Urothelium cell line (cell line): ENCODE data around the gene STX8.
"Not testable (repeated sequence)": the region's sequence is repeated elsewhere in the genome, so short reads cannot be mapped to it uniquely, and the experiment has no call there.

Experiments used
- DNase-seq: peaks from one replicate; pipeline ENCODE4 v3.0.0; 2011; ENCODE audit warnings: low spot score, mixed read lengths
- FAIRE-seq: peaks from 2 replicates; lab custom pipeline; 2011; peaks lifted over from hg19 to GRCh38; lab: Jason Lieb, UNC

STX8 gene

DNA sequence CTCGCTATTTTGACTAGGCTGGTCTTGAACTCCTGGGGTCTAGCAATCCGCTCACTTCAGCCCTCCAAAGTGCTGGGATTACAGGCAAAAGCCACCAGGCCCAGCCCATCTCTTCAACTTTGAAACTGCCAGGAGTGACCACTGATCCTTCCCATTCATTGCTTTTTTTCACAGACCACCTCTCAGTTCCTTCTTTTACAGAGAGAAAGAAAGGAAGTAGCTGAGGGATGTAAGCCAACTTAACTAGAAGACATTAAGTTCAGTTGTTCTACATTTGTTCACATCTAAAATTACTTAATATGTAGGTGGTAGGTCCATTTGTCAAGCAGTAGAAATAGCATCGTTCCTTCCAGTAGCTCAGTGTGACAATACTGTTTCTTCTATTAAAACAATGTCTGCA, 219.8 kb downstream of the STX8 start:
- no peak for DNase-seq

GRCh38 chr17:9355231-9355630, 220.4 kb downstream of the STX8 start:
- not testable (repeated sequence) for FAIRE-seq, DNase-seq

More for the DNA sequence above, 219.8 kb downstream of the STX8 start:
- FAIRE-seq = no peak

DNA sequence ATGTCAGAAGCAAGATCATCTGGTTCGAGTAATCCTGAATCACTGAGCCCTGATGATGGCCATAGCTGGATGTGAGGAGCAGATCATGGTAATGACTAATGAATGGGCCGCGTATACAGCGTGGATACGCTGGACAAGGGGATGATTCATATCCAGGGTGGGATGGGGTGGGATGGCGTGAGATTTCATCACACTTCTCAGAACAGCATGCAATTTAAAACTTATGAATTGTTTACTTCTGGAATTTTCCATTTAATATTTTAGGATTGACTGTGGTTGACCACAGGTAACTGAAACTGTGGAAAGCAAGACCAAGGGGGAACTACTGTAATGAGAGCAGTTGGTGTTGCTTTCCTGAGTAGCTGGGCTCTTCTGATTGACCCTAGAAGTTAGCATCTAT, 225.5 kb downstream of the STX8 start:
- FAIRE-seq = no peak
- DNase-seq = peak; percentile 47

DNA sequence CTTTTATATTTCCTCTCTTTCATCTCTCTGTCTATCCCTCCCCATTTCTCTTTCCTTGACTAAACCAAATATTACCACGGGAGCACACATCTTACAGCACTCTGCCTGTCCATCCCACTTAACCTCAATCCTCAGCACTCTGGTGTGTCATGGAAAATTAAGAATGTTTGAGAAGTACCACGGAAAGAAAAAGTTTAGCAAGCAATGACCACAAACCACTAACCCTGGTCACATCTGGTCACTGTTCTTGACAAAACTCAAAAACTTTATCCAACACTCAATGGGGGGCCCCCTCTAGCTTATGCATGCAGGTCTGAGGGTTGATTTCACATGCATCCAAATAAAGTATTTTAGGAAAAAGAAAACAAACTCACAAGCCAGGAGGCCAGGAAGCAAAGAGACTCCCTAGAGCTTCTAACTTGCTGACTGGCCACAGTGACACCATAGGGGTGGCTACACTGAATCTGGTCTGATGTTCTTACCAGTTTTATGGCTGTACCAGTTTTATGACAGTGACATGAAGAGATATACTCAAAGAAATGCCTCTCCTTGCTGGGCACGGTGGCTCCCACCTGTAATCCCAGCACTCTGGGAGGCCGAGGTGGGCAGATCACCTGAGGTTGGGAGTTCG, 229.2 kb downstream of the STX8 start:
- DNase-seq (no peak), FAIRE-seq (no peak)

- FAIRE-seq (no peak), DNase-seq (no peak)
These were observed 232.1 kb downstream of the STX8 start for GRCh38 chr17:9343516-9343915.

DNA sequence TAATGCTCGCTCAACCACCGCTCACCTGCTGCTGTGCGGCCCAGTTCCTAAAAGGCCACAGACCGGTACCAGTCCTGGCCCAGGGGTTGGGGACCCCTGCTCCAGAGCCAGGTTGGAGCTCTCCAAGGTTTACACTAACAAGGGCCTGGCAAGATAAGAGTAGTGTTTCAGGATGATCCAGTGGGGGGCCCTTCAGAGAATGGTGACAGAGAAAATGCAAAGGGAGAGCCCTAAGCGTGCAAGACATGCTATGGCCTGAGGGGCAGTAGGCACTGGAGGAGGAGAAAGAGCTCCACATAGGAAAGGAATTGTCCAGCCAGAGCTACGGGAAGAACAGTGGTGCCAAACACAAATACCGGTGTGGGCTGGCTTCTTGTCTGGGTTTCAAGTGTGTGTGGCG, 233.4 kb downstream of the STX8 start:
- DNase-seq (no peak), FAIRE-seq (no peak)

GRCh38 chr17:9339958-9340357, 235.7 kb downstream of the STX8 start:
- FAIRE-seq (no peak), DNase-seq (no peak)

GRCh38 chr17:9339482-9339881, 236.1 kb downstream of the STX8 start:
- DNase-seq, FAIRE-seq: not testable (repeated sequence)

DNA sequence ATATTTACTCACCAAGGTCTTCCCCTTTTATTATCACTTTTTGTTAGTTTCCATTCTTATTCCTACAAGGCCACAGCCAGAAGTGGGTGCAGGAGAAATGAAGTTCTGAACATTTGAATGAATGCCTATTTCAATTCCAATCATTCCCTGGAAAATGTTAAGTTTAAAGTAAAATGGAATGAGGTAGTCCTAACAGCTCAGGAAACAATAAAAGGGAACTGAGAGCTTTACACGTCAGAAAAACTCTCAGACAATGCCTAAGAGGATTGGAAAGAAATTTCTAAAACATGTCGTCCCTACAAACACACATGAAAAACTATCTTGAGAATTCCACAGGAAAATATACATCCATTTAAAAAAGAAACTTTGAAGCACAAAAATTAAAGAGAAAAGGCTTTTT, 238.8 kb downstream of the STX8 start:
- DNase-seq (no peak), FAIRE-seq (no peak)

DNA sequence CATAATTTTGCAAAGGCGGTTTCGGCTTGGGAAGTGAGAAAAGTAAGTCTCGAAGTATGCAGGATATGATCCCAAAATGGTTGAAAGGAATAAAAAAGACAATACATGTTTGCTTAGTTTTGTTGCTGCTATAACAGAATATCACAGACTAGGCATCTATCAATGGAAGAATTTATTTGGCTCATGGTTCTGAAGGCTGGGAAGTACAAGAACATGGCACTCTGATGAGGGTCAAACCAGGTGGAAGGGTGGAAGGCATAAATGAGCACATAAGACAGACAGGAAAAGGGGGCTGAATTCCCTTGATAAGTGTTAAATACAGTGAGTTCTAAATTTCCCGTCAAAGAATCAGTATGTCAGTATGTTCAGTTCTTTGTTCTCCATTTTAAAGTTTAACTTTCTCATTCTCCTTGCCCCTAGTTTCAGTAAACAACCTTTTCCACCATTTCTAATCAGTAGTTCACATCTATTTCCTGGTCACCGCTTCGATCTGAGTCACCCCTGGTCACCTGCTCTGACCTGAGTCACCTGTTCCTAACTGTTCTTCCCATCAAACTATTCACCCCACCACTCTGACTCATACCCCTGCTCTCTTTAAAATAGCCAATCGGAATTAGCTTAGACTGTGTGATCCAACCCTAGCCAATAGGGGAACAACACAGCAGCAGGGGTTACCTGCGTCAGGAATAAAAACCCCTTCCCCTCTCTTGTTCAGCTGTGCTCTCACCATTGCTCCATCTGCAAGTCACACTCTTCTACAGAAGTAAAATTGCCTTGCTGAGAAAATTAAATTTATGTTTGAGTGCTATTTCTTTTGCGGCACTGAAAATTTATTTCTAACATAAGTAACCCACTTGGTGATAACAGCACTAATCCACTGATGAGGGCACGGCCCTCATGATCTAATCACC, 240.8 kb downstream of the STX8 start:
- DNase-seq (no peak), FAIRE-seq (no peak)

DNA sequence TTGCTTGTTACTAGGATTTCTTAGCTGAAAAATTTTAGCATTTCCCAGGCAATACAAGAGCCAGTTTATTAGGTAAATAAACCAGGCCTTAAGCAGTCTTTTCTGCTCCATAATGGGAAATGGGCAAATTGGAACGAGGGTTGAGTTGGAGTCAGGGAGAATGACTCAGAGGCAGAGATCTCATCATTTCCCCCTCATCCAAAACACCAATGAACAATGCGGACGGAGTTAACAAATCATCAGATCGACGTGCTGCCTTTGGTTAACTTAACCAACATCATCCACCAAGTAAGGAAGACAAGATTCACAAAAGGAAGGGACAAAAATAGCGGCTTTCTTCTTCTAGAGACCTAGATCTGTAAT, 243.5 kb downstream of the STX8 start:
- FAIRE-seq = no peak
- no peak for DNase-seq

DNA sequence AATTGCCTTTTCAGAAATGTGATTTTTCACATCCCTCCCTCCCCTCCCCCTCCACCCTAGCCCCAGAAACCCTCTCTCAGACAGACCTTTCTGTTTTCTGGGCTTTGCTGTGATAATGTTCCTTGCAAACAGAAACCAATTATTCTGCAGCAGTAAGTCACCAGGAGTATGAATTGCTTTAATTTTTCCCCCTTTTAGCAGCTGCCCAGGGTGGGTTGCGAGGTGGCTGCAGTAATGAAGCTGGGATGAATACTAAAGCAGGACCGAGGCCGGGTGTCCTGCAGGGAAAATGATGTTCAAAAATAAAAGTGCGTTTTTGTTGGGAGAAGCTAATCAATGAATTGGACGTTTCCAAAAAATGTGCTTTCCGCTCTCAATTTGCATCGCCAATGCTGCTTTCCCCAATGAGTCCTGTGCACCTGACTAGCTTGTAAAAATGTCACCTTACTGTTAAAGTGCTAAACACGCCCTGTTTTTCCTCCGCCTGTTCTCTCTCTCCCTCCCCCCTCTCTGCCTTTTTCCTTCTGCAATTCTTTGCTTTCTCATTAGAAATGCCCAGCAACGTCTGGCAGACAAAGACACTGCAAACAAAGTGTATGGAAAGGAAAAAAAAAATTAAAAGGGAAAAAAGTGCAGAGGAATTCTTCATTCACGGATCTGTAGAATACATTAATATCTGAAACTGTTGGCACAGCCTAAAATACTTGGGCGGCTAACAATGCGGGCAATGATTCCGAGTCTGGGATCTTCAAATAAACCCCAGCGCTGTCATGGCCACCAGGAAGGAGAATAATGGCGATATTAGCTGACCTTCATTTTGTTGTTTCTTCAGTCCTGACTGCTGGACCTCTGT, 244.1 kb downstream of the STX8 start:
- FAIRE-seq = no peak
- DNase-seq = no peak

GRCh38 chr17:9330611-9331271, 244.9 kb downstream of the STX8 start:
- DNase-seq = no peak
- no peak for FAIRE-seq

DNA sequence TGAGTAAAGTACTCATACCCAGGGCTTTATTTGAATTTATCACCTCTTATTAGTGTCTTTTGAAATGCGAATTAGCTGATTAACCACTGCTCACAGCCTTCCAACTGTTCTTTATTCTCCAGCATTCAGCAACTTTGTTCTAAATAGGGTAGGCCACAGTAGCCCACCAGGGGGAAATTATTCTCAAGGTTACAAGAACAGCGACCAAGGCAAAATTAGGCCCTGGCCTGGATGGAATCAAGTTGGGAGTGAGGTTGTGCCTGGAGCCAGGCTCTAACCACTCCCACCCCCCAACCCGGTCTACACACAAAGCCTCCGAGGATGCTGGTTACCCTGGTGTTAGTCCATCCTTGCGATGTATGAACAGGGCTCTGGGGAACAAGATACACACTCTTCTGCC, 245.5 kb downstream of the STX8 start:
- FAIRE-seq = no peak

GRCh38 chr17:9329251-9329921, 246.2 kb downstream of the STX8 start:
- no peak for DNase-seq
- FAIRE-seq = no peak

More for the DNA sequence above, 245.5 kb downstream of the STX8 start:
- DNase-seq = no peak

DNA sequence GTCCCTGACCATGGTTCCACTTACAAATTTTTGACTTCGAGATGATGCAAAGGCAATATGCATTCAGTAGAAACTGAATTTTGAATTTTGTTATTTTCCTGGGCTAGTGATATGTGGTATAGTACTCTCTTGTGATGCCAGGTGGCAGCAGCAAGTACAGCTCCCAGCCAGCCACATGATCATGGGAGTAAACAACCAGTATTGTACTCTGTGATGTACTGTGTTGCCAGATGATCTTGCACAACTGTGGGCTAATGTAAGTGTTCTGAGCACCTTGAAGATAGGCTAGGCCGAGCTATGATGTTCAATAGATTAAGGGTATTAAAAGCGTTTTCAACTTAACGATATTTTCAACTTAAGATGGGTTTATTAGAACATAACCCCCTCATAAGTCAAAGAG, 250.8 kb downstream of the STX8 start:
- no peak for FAIRE-seq
- DNase-seq = no peak

- DNase-seq (no peak), FAIRE-seq (no peak)
These were observed 253.3 kb downstream of the STX8 start for GRCh38 chr17:9322326-9322725.

DNA sequence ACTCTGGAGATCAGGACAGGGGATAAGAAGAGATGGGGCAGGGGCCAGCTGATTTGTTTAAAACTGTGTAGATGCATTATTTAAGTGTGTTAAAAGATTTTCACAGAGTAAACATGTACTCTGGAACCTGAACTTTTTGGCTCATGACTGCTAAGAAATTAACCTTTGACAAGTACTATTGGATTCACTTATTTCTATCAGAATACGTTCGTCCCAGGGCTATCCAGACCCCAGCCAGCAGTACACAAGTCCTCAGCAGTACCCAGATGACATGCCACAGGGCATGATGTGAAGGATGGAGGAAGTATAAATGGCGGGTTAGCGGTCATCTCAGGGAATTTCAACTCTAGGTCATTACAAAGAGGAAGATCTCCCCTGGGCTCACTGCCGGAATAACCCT, 253.7 kb downstream of the STX8 start:
- no peak for DNase-seq
- FAIRE-seq = no peak

- no peak for DNase-seq
- FAIRE-seq = no peak
These were observed 260.3 kb downstream of the STX8 start for GRCh38 chr17:9315360-9315759.

- FAIRE-seq (no peak), DNase-seq (no peak)
These were observed 262.3 kb downstream of the STX8 start for GRCh38 chr17:9313346-9313745.
